Fibroblast of lung (primary cell): ENCODE results near the gene CARMIL1.

Experiments
- CTCF ChIP-seq, 2 donors: IDR thresholded peaks in 1 of 2; conservative IDR thresholded peaks in 1 of 2; 1 replicate in 1 of 2; 2 replicates in 1 of 2; pipeline ENCODE4 v1.5.1; 2011 to 2012; ENCODE audit warnings: low read length in 2 of 2, control low read depth in 1 of 2, inconsistent platforms in 1 of 2, low read depth in 1 of 2, mild to moderate bottlenecking in 1 of 2
- EZH2 ChIP-seq: IDR thresholded peaks from 2 replicates; pipeline ENCODE4 v1.5.1; 2012; ENCODE audit warnings: low read length, control low read depth, mild to moderate bottlenecking; ENCODE audit errors: missing control alignments

GRCh38 chr6:25371037-25371347 lies 91.8 kb downstream of the CARMIL1 start:
- no peak for TF ChIP-seq CTCF (conservative IDR thresholded peaks at IDR 0.05 in 1 of 2, IDR thresholded peaks at IDR 0.05 in 1 of 2; ENCODE audit: low read depth in 1 of 2, low read length in 2 of 2)
- TF ChIP-seq EZH2, result no peak
